HG03097 (cell line): ENCODE results near the gene NUCKS1.

Source experiments
- ATAC-seq: cut with Tn5 transposase; IDR thresholded peaks from one replicate; pipeline ENCODE4 v1.9.1; 2021; ENCODE audit not compliant: unreplicated experiment, low FRiP score

The NUCKS1 gene, protein sequence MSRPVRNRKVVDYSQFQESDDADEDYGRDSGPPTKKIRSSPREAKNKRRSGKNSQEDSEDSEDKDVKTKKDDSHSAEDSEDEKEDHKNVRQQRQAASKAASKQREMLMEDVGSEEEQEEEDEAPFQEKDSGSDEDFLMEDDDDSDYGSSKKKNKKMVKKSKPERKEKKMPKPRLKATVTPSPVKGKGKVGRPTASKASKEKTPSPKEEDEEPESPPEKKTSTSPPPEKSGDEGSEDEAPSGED

DNA sequence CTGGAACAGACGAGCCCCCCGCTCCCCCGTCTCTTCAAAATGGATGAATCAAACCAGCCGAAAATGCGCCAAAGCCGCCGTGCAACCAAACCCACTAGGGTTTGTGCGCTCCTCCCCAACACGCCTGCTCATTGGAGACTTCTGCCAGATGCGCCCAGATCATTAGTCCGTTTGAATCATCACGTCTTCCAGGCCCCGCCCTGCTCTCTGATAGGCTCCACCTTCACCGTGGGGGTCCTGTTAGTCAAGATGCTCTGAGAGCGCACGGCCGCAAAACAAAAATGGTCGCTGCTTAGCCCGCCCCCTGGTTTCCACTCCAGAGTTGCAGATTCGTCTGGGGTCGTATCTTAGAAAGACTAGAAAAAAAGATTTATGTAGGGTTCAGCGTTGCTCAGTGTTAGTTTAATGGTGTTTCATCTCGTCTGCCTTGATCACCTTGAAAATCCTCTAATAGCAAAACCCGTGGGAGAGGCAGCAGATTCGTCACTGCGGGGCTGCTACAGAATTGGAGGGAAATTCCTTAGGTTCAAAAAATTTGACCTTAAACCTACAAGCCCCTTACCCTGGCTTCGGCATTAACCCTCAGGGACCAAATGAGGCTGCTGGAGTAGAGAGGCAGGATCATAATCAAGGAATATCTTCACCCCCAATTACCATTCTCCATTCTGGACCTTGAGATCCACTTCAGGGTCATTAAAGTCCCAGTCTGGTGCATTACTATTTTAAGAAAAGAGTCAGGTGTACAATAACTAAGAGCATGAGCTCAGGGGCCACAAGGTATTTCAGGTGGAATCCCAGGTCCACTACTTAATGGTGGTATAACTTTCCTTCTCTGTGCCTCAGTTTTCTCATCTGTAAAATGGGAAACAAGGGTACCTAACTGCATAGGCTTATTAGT lies at the start of gene NUCKS1:
Gene NUCKS1 (minus strand): TSS at position 45 of the 898 bp plus-strand sequence. CDS start 209 bp downstream, outside the sequence.
- peak; percentile 75 for ATAC-seq

DNA sequence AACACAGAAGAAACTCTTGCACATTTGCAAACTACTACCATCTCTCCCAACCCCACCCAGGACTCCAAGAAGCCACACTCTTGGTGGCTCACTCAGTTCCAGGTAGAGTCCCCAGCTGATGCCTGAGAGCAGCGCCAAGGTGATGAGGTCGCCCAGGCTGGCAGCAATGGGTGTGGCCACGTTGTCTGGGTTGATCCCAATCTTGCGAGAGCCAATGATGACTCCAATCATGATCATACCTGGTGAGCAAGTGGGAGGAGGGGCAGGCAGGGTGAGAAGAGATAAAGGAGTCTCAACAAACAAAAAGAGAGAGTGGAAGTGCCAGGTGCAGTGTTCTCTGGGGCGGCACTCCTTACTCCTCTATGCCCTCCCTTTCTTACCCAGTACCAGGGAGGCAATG lies 48.6 kb upstream of the NUCKS1 start:
- ATAC-seq, result no peak

DNA sequence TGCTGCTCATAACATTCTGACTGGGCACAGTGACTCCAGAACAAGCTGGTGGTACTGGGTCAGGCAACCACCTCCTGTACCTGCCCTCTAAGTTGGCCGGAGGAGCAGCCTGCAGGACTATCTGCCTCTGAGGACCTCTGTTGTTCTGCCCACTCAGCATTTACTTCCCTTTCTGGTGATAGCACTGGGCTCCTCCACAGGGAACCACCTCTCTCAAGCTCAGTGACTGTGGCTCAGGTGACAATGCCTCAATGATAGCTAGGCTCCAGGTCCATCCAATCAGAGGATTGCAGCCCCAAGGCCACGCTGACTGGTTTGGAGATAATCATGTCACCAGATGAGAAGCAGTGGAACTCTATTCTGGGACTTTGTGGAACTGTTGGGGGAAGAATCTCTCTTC lies 47.2 kb upstream of the NUCKS1 start:
- no peak for ATAC-seq

DNA sequence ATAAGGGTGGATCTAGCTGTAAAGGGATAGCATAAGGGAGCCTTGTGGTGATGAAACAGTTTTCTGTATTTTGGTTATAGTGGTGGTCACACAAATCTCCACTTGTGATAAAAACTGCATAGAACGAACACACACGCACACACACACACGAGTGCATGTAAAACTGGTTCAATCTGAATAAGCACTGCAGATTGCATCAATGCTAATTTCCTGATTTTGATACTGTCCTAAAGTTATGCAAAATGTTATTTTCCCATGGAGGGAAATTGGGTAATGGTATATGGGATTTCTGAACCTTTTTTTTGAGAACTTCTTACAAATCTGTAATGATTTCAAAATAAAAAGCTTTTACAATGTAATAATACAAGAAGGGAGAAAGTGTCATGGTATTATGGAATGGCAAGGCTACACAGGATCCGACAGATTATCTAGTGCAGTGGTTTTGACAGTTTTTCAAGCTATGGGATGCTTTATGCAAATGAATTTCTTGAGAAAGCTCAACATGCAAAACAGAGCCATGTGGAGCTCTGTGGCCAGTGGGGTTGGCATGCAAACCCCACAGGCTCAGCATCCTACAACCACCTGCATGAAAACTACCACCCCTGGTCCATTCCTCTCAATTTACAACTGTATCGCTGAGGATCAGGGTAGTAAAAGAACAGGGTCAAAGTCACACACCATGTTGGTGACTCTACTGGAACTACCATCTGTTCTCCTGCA lies 44.2 kb upstream of the NUCKS1 start:
- ATAC-seq, result no peak

DNA sequence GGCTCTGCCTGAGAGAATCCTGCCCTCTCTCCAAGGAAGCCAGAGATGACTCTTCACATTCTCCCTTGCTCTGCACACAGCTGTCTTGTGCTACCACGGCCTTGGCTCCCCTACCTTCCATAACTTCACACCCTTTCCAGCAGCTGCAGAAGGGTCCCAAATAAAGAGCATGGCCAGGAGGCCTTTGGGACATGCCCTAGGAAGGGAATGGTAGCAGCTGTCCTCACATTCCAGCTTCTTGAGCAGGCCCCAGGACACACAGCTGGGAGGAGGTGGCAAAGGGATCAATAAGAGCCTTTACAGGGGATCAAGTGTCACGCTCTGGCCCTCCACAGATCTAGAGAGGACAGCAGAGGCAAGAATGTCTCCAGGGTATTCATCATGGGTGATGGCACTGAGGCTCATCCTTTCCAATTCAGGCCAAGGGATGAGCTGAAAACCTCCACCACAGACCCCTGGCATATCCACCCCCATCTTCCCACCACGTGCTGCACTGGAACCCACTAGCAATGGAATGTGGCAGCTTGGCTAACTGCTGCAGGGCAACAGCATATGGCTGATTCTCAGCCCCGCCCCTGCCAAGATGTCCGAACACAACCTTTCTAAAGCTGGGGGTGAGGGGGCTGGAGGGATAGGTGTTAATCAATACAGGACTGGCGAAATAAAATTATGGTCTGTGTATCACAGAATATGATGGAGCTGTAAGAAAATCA lies 43.1 kb upstream of the NUCKS1 start:
- no peak for ATAC-seq

DNA sequence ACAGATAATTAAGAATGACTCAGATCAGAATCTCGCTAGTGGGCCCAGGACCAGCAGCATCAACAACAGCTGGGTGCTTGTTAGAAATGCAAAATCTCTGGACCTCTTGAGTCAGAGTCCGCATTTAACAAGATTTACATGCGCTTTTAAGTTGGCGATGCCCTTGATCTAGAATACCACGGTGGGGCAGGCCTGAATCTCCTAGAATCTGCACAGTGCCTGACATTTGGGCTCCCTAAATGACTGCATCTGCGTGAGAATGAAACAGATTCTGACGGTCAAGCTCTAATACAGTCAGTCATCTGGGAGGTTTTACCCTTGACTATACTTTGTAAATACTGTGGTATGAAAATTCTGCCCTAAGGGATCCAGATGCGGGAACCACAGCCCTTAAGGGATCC lies 42.5 kb upstream of the NUCKS1 start:
- no peak for ATAC-seq

DNA sequence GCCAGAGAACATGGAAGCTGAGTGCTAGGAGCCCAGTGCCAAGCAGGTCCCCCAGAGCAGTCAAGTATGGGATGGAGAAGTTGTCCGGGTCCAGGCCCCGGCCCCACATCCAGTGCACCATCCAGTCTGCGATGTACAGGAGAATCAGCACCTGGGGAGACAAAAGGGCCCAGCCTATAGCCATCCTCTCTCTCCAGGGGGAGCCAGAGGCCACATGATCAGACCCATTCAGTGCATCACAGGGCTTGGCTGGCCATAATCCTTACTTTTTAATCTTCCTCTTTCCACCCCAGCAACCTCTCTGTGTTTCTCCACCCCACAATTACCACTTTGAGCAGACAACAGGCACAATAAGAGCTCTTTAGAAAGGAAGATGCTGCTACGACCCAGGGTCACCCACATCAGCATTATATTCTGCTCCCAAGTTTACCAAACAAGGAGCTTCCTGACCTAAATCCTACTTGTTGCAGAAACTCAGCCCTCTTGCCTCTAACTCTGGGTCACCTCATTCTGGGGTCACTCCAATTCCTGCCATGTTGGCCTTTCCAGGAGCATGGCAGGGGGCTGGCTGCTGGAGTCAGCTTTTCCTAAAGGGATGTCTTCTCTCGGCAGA lies 41.7 kb upstream of the NUCKS1 start:
- ATAC-seq, result no peak

DNA sequence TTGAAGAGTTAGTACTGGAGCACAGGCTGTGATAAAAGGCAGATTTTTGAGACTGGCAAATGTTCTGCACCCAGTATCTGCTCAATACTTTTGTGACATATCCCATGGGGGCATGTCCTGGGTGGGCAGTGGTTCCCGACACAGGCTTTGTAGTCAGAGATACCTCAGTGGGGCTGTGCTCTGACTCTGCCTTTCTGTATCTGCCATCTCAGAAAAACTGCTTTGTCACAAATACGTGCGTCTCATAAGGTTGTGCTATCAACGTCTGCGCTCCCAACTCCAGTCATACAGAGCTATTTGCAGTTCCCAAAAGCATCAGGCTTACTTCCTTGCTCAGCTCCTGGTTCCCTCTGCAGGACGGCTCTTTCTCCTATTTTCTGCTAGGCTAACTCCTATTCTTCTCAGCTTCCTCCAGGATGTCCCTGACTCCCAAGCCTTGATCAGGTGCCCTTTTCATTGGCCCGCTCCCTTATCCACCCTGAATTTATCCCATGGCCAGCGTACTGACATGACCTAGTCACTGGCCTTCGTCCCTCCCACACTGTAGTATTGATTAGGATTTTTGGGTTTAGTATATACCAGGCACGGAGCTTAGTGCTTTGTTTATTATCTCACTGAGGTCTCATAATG lies 37.4 kb upstream of the NUCKS1 start:
- no peak for ATAC-seq

DNA sequence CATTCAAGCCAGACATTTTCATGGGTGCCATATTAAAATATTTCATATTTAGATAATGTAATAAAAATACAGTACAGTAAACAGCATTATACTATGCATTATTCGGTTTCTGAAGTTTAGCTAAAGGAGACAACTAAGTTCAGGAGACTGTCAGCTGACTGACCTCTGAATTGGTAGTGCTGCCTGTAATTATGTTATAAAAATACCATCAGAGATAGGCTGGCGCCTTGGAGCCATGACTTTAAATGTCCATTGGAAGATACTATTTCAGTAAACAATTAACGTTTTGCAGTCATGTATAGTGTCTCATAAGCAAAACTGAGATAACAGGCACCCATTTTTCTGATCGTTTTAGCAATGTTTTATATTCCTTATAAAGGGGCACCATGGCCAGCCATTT lies 36.6 kb upstream of the NUCKS1 start:
- ATAC-seq, result no peak

DNA sequence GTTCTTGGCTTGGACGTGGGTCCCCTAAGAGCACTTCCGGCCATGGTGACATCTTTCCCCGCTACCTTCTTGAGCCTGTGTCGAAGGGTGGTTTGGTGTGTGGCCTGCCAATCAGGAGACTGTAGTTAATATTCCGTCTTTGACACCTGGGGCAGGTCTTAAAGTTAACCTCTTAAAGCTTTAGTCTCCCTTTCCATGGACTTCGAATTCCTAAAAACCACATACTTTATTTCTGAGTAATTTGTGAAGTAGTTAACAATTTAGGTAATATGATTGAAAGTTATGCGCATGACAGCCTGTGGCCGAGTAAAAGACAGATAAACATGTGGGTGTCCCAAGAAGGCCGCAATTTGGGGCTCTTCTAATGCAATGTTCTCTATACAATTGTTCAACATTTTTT lies 35.5 kb upstream of the NUCKS1 start:
- ATAC-seq, result no peak

DNA sequence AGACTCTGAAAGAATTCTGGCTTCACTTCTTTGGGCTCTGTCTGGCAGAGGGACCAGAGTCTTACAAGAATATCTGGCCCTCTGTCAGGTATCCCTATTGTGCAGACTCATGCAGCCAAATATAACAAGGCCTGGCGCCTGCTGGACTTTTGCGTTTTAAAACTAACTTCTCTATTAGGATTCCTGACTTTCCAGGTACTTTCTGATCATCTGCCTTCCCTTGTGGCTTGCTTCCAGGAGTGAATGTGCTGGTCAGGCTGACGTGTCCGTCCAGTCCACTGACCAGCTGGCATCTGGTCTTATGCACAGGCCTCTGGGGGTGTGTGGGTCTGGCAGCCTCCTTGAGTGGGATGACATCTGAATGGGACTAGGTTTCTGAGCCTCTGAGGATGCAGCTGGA lies 33.9 kb upstream of the NUCKS1 start:
- ATAC-seq, result no peak

DNA sequence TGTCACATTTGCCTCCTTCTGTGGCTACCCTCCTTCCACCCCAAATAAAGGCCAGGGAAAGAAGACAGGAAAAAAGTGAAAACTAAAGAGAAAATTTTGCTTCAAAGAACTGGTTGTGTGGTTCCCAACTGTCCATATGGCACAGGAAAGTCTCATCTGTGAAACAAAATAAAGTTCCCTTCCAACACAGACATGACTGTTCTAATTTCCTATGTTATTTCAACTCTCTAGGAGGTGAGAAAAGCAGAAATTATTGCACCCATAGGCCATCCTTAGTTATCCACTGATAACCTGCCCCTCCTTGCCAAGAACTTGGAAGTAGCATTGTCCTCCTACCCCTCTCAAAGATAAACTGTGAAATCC lies 33.4 kb upstream of the NUCKS1 start:
- no peak for ATAC-seq

DNA sequence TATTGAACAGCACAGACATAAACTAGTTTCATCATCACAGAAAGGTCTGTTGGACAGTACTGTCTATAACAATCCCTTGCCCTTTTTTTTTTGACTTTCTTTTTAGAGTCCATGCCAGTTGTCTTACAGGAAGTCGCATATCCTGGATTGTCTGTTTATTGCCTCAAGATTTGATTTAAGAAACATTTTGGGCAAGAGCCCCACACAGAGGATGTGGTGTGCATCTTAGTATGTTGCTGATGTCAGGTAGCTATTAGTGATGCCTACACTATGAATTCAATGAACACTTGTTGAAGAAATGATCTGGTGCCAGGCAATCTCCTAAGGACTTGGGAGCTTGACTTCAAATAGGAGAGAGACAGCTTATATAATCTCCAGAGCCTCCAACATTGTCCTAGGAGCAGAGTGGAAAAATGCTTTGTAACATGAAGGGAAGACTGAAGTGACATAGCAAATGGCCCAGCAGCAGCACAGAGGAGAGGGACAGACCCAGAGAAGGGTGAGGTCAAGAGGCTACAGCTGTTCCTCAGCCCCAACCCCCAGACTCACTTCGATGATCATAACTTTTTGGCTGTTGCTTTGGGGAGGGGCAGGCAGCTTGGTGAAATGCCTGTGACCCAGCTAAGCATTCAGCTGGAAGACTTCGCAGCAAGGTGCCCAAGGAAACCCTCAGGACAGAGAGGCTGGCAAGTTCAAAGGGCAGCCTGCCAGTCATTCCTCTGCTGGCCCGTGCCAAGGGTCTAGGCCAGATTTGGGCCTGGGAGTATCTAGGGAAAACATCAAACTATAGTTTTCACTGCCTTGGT lies 32.8 kb upstream of the NUCKS1 start:
- no peak for ATAC-seq

DNA sequence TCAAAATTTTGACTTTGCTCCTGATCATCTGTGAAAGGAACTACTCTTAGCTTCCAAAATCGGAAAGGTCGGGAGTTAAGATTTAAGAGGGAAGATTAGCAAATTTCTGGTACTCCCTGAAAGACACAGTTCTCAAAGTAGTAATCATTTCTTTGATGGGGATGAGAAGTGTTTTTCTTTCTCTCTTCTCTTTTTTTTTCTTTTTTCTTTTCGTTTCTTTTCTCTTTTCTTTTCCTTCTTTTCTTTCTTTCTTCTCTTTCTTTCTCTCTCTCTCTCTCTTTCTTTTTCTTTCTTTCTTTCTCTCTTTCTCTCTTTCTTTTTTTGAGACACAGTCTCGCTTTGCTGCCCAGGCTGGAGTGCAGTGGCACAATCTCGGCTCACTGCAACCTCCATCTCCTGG lies 30.4 kb upstream of the NUCKS1 start:
- no peak for ATAC-seq

DNA sequence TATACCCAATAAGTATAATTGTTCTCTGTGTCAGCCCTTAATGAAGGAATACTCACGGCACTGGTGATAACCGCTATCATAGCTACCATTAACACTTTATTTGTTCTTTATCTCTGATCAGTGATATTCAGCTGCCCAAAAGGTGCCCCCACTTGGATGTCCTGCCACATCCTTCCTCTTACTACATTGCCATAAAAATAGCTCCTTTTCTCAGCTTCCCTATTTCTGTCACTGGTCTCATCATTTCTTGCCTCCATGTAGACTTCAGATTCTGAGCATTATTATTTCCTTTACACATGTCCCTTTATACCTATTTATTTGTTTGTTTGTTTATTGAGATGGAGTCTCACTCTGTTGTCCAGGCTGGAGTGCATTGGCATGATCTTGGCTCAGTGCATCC lies 28.0 kb upstream of the NUCKS1 start:
- no peak for ATAC-seq

DNA sequence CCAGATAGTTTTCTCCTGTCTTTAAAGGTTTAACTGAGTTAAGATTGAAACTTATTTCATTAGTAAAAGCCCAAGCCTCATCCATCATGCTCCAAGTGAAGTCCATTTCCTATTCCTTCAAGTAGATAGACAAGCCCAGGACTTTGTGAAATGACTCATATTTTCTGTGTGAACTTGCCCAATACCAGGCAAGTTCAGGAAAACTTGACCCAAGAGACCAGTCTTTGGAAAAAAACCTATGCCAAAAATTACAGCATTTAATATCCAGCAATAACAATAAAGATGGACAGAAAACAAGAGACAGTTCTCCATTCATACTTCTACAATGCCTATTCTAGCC lies 25.7 kb upstream of the NUCKS1 start:
- no peak for ATAC-seq

DNA sequence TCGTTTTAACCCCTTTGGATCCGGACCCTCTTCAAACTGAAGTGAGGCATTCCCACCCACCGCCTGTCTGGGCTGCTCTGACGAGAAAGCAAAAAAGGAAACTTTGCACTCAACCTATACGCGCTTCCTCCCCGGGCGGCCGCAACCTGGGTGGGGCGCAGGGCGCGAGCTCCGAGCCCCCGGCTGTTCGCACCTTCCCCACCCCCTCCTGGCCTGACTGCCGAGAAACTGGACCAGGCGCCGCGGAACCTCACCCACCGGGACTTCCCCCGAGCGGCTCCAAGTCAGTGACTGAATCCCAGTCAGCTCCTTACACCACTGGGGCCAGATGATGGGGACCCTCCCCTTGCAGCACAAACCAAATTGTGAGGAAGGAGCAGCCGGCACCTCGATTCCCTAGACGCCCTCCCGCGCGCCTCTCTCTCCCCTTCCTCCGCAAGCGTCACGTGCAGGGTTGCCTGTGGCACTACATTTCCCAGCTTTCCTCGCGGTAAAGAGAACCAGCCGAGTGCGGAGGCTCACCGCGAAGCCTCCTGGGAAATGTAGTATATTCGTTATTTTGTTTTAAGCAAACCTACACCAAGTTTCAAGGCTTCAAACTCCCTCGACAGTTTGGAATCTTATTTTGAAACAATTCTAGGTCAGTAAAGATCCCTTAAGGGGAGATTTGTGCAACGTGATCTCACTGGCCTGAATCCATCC lies 25.2 kb upstream of the NUCKS1 start, which contains the start of gene RAB29:
Gene RAB29 (minus strand): TSS at position 468 of the 702 bp plus-strand sequence. CDS start 526 bp downstream, outside the sequence.
- peak; percentile 60 for ATAC-seq

DNA sequence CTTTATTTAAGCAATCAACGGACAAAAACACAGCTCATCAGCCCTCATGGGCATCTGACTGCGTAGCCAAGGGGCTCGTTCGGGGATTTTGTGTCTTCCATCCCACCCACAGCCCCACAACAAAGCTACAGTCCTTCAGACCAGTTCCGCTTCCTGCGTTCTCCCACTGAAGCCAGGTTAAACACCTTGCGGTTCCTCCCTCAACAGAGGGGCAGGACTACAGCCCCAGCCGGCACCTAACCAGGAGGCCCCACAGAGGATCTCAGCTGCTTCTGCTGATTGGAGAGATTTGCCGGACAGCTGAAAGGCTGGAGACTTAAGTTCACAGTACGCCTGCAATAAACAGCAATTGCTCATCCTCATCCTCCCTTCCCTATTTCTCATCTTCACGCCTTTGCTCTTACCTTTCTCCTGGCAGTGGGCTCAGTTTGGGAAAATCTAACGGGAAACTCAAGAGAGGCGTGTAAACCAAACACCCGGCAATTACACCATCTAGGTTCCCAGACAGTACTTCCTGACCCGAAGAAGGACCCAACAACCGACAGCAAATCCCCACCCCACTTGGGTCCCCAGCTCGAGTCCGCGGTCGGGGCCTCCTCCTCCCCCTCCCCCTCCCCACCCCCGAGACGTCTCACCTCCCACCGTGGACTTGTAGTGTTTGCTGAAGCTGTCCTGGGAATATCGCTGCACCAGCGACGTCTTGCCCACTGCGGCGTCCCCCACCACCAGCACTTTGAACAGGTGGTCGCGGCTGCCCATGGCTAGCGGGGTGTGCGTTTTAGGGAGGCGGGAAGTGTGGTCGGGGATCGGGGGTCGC lies 24.4 kb upstream of the NUCKS1 start:
- no peak for ATAC-seq
